NB4 (cell line): Measurements from ENCODE around the gene MAP3K5.

Source experiments
- DNase-seq: peaks from one replicate; pipeline ENCODE4 v3.0.0; 2010; ENCODE audit warnings: low read depth
- H3K4me3 ChIP-seq: one replicate; pipeline ENCODE4 v1.5.1; 2011; ENCODE audit warnings: mild to moderate bottlenecking, low read depth, low read length, moderate library complexity
- CTCF ChIP-seq: IDR thresholded peaks from one replicate; pipeline ENCODE4 v1.5.1; 2012; ENCODE audit warnings: low read depth, low read length
- MYC ChIP-seq: IDR thresholded peaks from 2 replicates; pipeline ENCODE4 v1.6.1; 2011; ENCODE audit warnings: low read depth, low read length
- POLR2A ChIP-seq: IDR thresholded peaks from 2 replicates; pipeline ENCODE4 v1.6.1; 2011; ENCODE audit warnings: mild to moderate bottlenecking; ENCODE audit not compliant: insufficient read length; ENCODE audit errors: extremely low read depth
- TF ChIP-seq, protein P1 (sequence below): IDR thresholded peaks from 2 replicates; pipeline ENCODE4 v1.6.1; 2011; ENCODE audit warnings: low read depth, low read length

MAP3K5 gene

DNA sequence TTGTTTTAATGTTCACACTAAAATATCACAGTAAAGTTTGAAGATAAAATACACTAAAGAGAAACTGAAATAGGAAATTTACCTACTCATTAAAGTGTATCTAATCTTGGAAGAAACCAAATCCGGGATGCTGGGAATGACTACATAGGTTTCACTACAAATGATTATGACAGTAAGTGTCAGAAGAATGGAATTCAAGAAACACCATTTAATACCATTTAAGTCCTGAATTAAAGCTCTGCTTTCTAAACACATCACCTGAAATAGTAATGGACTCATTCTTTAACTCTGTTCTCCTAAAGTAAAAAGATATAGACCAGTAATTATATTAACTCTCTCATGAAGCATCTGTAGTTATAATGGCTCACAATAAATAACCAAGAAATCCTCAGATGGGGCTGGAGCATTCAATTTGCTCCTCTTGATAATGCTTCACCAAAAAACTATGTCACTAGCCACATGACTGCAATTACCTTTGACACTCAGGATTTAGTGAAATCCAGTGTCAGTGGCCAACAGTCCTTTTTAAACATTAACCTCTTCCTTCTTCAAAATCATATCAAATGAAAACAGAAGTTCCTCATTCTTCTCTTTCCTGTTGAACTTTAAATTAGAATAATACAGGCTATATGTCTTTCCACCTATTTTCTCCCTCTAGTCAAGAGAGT is 283.4 kb downstream of the MAP3K5 start:
- no peak for DNase-seq
- TF ChIP-seq, protein P1, sequence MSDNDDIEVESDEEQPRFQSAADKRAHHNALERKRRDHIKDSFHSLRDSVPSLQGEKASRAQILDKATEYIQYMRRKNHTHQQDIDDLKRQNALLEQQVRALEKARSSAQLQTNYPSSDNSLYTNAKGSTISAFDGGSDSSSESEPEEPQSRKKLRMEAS = no peak
- TF ChIP-seq POLR2A (no peak), CTCF (no peak), MYC (no peak)
- no peak overlapping the region for H3K4me3 ChIP-seq
